Vagina (tissue), 2 donors: ENCODE data around the gene ARID3A.
A peak's percentile ranks its signal among the peaks of the same experiment; 100 is the strongest.

ENCODE experiments used
- POLR2A ChIP-seq, 2 donors: fragments of 450-650 bp; IDR thresholded peaks; one replicate each; pipeline ENCODE4 v1.6.1; 2017; ENCODE audit warnings: antibody characterized with exemption in 2 of 2, mild to moderate bottlenecking in 2 of 2, moderate library complexity in 2 of 2
- POLR2AphosphoS5 ChIP-seq, 2 donors: sonication (generic); formaldehyde crosslinking; IDR thresholded peaks; one replicate each; pipeline ENCODE4 v1.9.0; 2017; ENCODE audit warnings: antibody characterized with exemption in 2 of 2, mild to moderate bottlenecking in 2 of 2, low read depth in 1 of 2; ENCODE audit not compliant: insufficient read depth in 1 of 2
- TF ChIP-seq, protein P1 (sequence below), 3 experiments: fragments of 450-650 bp in 2 of 3; fragments of 200-600 bp in 1 of 3; sonication (generic) in 1 of 3; IDR thresholded peaks; one replicate each; pipeline ENCODE4 v1.5.1; 2017 to 2019; ENCODE audit warnings: antibody characterized with exemption in 3 of 3, mild to moderate bottlenecking in 2 of 3, moderate library complexity in 2 of 3

GRCh38 chr19:876780-877314 is 49.0 kb upstream of the ARID3A start:
- TF ChIP-seq, protein P1, sequence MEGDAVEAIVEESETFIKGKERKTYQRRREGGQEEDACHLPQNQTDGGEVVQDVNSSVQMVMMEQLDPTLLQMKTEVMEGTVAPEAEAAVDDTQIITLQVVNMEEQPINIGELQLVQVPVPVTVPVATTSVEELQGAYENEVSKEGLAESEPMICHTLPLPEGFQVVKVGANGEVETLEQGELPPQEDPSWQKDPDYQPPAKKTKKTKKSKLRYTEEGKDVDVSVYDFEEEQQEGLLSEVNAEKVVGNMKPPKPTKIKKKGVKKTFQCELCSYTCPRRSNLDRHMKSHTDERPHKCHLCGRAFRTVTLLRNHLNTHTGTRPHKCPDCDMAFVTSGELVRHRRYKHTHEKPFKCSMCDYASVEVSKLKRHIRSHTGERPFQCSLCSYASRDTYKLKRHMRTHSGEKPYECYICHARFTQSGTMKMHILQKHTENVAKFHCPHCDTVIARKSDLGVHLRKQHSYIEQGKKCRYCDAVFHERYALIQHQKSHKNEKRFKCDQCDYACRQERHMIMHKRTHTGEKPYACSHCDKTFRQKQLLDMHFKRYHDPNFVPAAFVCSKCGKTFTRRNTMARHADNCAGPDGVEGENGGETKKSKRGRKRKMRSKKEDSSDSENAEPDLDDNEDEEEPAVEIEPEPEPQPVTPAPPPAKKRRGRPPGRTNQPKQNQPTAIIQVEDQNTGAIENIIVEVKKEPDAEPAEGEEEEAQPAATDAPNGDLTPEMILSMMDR (IDR thresholded peaks at IDR 0.05): no peak
- TF ChIP-seq POLR2AphosphoS5 (IDR thresholded peaks at IDR 0.05; ENCODE audit: insufficient read depth in 1 of 2, low read depth in 1 of 2): peak in 1 of 2 donors; percentile 41
- TF ChIP-seq POLR2A (IDR thresholded peaks at IDR 0.05): no peak
